ENCODE measurements around the gene MAEL. TPM values are rescaled to one million over a fixed set of nuclear protein-coding genes. Genes with fewer than 3 reads are reported as not detected.
"Not testable (repeated sequence)": the region's sequence is repeated elsewhere in the genome, so short reads cannot be mapped to it uniquely, and the experiment has no call there.

MAEL gene
- total RNA-seq, 1 donor from 2014 or later, result 1.1 TPM

GRCh38 chr1:166977951-166978350 lies 11.1 kb upstream of the MAEL start:
- DNase-seq (ENCODE audit: low spot score), result no peak

- DNase-seq (ENCODE audit: low spot score), result no peak
These were observed 10.3 kb upstream of the MAEL start for GRCh38 chr1:166978821-166979220.

- no peak for DNase-seq (ENCODE audit: low spot score)
These were observed 8.7 kb upstream of the MAEL start for GRCh38 chr1:166980383-166980782.

- no peak for DNase-seq (ENCODE audit: low spot score)
These were observed 8.3 kb upstream of the MAEL start for GRCh38 chr1:166980818-166981217.

GRCh38 chr1:166981589-166981988 lies 7.5 kb upstream of the MAEL start:
- no peak for DNase-seq (ENCODE audit: low spot score)

- no peak for DNase-seq (ENCODE audit: low spot score)
These were observed 10.0 kb downstream of the MAEL start for GRCh38 chr1:166999075-166999474.

- no peak for DNase-seq (ENCODE audit: low spot score)
These were observed 10.5 kb downstream of the MAEL start for GRCh38 chr1:166999500-167000055.

GRCh38 chr1:167000546-167000945 lies 11.5 kb downstream of the MAEL start:
- no peak for DNase-seq (ENCODE audit: low spot score)

- no peak for DNase-seq (ENCODE audit: low spot score)
These were observed 13.3 kb downstream of the MAEL start for GRCh38 chr1:167002354-167002753.

GRCh38 chr1:167003711-167004110 lies 14.6 kb downstream of the MAEL start:
- DNase-seq (ENCODE audit: low spot score), result no peak

GRCh38 chr1:167011560-167012191 lies 22.6 kb downstream of the MAEL start:
- no peak for DNase-seq (ENCODE audit: low spot score)

- DNase-seq (ENCODE audit: low spot score), result no peak
These were observed 23.5 kb downstream of the MAEL start for GRCh38 chr1:167012570-167012969.

GRCh38 chr1:167013108-167013929 lies 24.2 kb downstream of the MAEL start:
- DNase-seq (ENCODE audit: low spot score), result no peak

GRCh38 chr1:167016100-167016750 lies 27.1 kb downstream of the MAEL start:
- no peak for DNase-seq (ENCODE audit: low spot score)

- DNase-seq (ENCODE audit: low spot score), result no peak
These were observed 33.3 kb downstream of the MAEL start for GRCh38 chr1:167022384-167022783.

GRCh38 chr1:167029553-167029952 lies 40.5 kb downstream of the MAEL start:
- DNase-seq (ENCODE audit: low spot score), result not testable (repeated sequence)

- DNase-seq (ENCODE audit: low spot score), result no peak
These were observed 44.6 kb downstream of the MAEL start for GRCh38 chr1:167033646-167034045.

GRCh38 chr1:167043752-167044488 lies 54.8 kb downstream of the MAEL start:
- DNase-seq (ENCODE audit: low spot score), result peak; percentile 71

GRCh38 chr1:167051907-167052306 lies 62.8 kb downstream of the MAEL start:
- DNase-seq (ENCODE audit: low spot score), result no peak

GRCh38 chr1:167052389-167052788 lies 63.3 kb downstream of the MAEL start:
- no peak for DNase-seq (ENCODE audit: low spot score)

GRCh38 chr1:167054531-167054930 lies 65.5 kb downstream of the MAEL start:
- no peak for DNase-seq (ENCODE audit: low spot score)

Data from ureter (tissue), 1 donor.